ENCODE results near the gene FBXL20. TPM values are rescaled to one million over a fixed set of nuclear protein-coding genes. Genes with fewer than 3 reads are reported as not detected.

The FBXL20 gene
- polyA plus RNA-seq, 1 donor (not counting 4 experiments of a cell fraction or from before 2014, with no cell fraction given), result 4.9 TPM

- no peaks in the 10 kb centered on the region for H4K20me1 ChIP-seq (ENCODE audit: control insufficient read depth, extremely low read depth, insufficient read depth, low read length)
- dilution Hi-C loops (cut with MboI; ENCODE audit: extremely low pct_ligation_motif_present, low sequenced_read_pairs), result no loop called here
- FAIRE-seq, result no peak
These were observed 40.9 kb downstream of the FBXL20 start for GRCh38 chr17:39360537-39360936.

DNA sequence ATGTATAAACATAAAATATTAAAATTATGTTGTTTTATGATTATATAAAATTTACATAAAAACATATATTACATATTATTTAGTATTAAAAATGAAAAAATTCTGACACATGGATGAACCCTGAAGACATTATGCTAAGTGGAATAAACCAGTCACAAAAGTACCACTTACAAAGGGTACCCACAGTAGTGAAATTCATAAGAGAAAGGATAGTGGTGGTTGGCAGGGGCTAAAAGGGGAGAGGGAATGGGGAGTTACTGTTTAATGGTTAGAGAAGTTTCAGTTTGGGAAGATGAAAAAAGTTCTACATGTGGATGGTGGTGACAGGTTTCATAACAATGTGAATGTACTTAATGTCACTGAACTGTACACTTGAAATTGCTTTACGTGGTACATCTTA is 41.4 kb downstream of the FBXL20 start:
- Histone ChIP-seq H2AFZ (ENCODE audit: control insufficient read depth, low read length) (no peak overlapping the region), H3K4me1 (ENCODE audit: control insufficient read depth, extremely low read depth, insufficient read depth, low read length) (no peaks in the 10 kb centered on the region), H3K27ac (ENCODE audit: control insufficient read depth, insufficient read depth, low read length) (no peak overlapping the region), H4K20me1 (ENCODE audit: control insufficient read depth, extremely low read depth, insufficient read depth, low read length) (no peaks in the 10 kb centered on the region), H3K9me1 (ENCODE audit: control insufficient read depth, extremely low read depth, insufficient read depth, low read length) (no peaks in the 10 kb centered on the region), H3K27me3 (ENCODE audit: control insufficient read depth, extremely low read depth, insufficient read depth, low read length) (no peaks in the 10 kb centered on the region), H3K79me2 (ENCODE audit: control insufficient read depth, insufficient read depth, low read length) (no peaks in the 10 kb centered on the region), H3K4me2 (ENCODE audit: control insufficient read depth, extremely low read depth, insufficient read depth, low read depth, low read length) (no peak overlapping the region), H3K9ac (ENCODE audit: control insufficient read depth, extremely low read depth, insufficient read depth, low read length) (no peak overlapping the region), H3K9me3 (ENCODE audit: control insufficient read depth, low read depth, low read length) (no peaks in the 10 kb centered on the region), H3K4me3 (ENCODE audit: control insufficient read depth in 2 of 3, extremely low read depth in 1 of 3, insufficient read depth in 2 of 3, low read depth in 1 of 3, low read length in 3 of 3) (no peak overlapping the region), H3K36me3 (ENCODE audit: control insufficient read depth in 2 of 2, extremely low read depth in 1 of 2, insufficient read depth in 2 of 2, low read length in 2 of 2) (no peaks in the 10 kb centered on the region)
- dilution Hi-C loops (cut with MboI; ENCODE audit: extremely low pct_ligation_motif_present, low sequenced_read_pairs), result no loop called here
- TF ChIP-seq, protein P1, sequence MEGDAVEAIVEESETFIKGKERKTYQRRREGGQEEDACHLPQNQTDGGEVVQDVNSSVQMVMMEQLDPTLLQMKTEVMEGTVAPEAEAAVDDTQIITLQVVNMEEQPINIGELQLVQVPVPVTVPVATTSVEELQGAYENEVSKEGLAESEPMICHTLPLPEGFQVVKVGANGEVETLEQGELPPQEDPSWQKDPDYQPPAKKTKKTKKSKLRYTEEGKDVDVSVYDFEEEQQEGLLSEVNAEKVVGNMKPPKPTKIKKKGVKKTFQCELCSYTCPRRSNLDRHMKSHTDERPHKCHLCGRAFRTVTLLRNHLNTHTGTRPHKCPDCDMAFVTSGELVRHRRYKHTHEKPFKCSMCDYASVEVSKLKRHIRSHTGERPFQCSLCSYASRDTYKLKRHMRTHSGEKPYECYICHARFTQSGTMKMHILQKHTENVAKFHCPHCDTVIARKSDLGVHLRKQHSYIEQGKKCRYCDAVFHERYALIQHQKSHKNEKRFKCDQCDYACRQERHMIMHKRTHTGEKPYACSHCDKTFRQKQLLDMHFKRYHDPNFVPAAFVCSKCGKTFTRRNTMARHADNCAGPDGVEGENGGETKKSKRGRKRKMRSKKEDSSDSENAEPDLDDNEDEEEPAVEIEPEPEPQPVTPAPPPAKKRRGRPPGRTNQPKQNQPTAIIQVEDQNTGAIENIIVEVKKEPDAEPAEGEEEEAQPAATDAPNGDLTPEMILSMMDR (optimal IDR thresholded peaks at IDR 0.05 in 1 of 3, IDR thresholded peaks at IDR 0.05 in 1 of 3, conservative IDR thresholded peaks at IDR 0.05 in 1 of 3; ENCODE audit: extremely low read depth in 1 of 3, insufficient read depth in 2 of 3, low read length in 3 of 3), result no peak
- TF ChIP-seq EZH2 (IDR thresholded peaks at IDR 0.05; ENCODE audit: low read length), result no peak
- DNase-seq (ENCODE audit: low read depth, low spot score) (no peak), FAIRE-seq (no peak)

More at GRCh38 chr17:39360537-39360936, 40.9 kb downstream of the FBXL20 start:
- Histone ChIP-seq H3K4me3 (ENCODE audit: control insufficient read depth in 2 of 3, extremely low read depth in 1 of 3, insufficient read depth in 2 of 3, low read depth in 1 of 3, low read length in 3 of 3) (no peak overlapping the region), H3K4me1 (ENCODE audit: control insufficient read depth, extremely low read depth, insufficient read depth, low read length) (no peaks in the 10 kb centered on the region), H3K36me3 (ENCODE audit: control insufficient read depth in 2 of 2, extremely low read depth in 1 of 2, insufficient read depth in 2 of 2, low read length in 2 of 2) (no peaks in the 10 kb centered on the region), H3K9me3 (ENCODE audit: control insufficient read depth, low read depth, low read length) (no peaks in the 10 kb centered on the region), H3K9me1 (ENCODE audit: control insufficient read depth, extremely low read depth, insufficient read depth, low read length) (no peaks in the 10 kb centered on the region), H2AFZ (ENCODE audit: control insufficient read depth, low read length) (no peak overlapping the region), H3K79me2 (ENCODE audit: control insufficient read depth, insufficient read depth, low read length) (no peaks in the 10 kb centered on the region), H3K4me2 (ENCODE audit: control insufficient read depth, extremely low read depth, insufficient read depth, low read depth, low read length) (no peak overlapping the region), H3K9ac (ENCODE audit: control insufficient read depth, extremely low read depth, insufficient read depth, low read length) (no peak overlapping the region), H3K27me3 (ENCODE audit: control insufficient read depth, extremely low read depth, insufficient read depth, low read length) (no peaks in the 10 kb centered on the region), H3K27ac (ENCODE audit: control insufficient read depth, insufficient read depth, low read length) (no peak overlapping the region)
- DNase-seq (ENCODE audit: low read depth, low spot score), result no peak
- TF ChIP-seq, protein P1 (optimal IDR thresholded peaks at IDR 0.05 in 1 of 3, IDR thresholded peaks at IDR 0.05 in 1 of 3, conservative IDR thresholded peaks at IDR 0.05 in 1 of 3; ENCODE audit: extremely low read depth in 1 of 3, insufficient read depth in 2 of 3, low read length in 3 of 3), result no peak
